Keratinocyte (primary cell): Measurements from ENCODE around the gene FAM83D. TPM values are rescaled to one million over a fixed set of nuclear protein-coding genes. Genes with fewer than 3 reads are reported as not detected.

ENCODE experiments used
- DNase-seq: peaks from one replicate; pipeline ENCODE4 v3.0.0-alpha.2; 2011; ENCODE audit warnings: low read depth, missing footprints, low spot score
- FAIRE-seq: peaks from 2 replicates; lab custom pipeline; 2011; peaks lifted over from hg19 to GRCh38; lab: Jason Lieb, UNC
- H2AFZ ChIP-seq: 2 replicates; pipeline ENCODE4 v1.6.0; 2012; ENCODE audit warnings: low read length, control low read depth, inconsistent platforms; ENCODE audit not compliant: control insufficient read depth
- H3K27ac ChIP-seq: 2 replicates; pipeline ENCODE4 v1.5.1; 2011; ENCODE audit warnings: low read length; ENCODE audit not compliant: control insufficient read depth, insufficient read depth
- H3K27me3 ChIP-seq: 3 replicates; pipeline ENCODE4 v1.6.0; 2011; ENCODE audit warnings: low read length; ENCODE audit not compliant: control insufficient read depth, insufficient read depth; ENCODE audit errors: extremely low read depth
- H3K36me3 ChIP-seq, 2 experiments: 2 replicates in 1 of 2; 3 replicates in 1 of 2; pipeline ENCODE4 v1.5.1; 2011; ENCODE audit warnings: low read length in 2 of 2, mild to moderate bottlenecking in 1 of 2; ENCODE audit not compliant: control insufficient read depth in 2 of 2, insufficient read depth in 2 of 2; ENCODE audit errors: extremely low read depth in 1 of 2
- H3K4me1 ChIP-seq: 3 replicates; pipeline ENCODE4 v1.5.1; 2011; ENCODE audit warnings: low read length; ENCODE audit not compliant: control insufficient read depth, insufficient read depth; ENCODE audit errors: extremely low read depth
- H3K4me2 ChIP-seq: 3 replicates; pipeline ENCODE4 v1.6.0; 2011; ENCODE audit warnings: low read depth, low read length; ENCODE audit not compliant: control insufficient read depth, insufficient read depth; ENCODE audit errors: extremely low read depth
- H3K4me3 ChIP-seq, 3 experiments: fragments of 200-600 bp in 1 of 3; sonication (generic) in 1 of 3; 2 replicates in 2 of 3; 3 replicates in 1 of 3; pipeline ENCODE4 v1.5.1; 2011 to 2016; ENCODE audit warnings: low read length in 3 of 3, mild to moderate bottlenecking in 3 of 3, control low read depth in 2 of 3, inconsistent platforms in 1 of 3, low read depth in 1 of 3, mixed read lengths in 1 of 3, mixed run types in 1 of 3, moderate library complexity in 1 of 3; ENCODE audit not compliant: control insufficient read depth in 2 of 3, insufficient read depth in 2 of 3; ENCODE audit errors: extremely low read depth in 1 of 3
- H3K79me2 ChIP-seq: 2 replicates; pipeline ENCODE4 v1.6.0; 2012; ENCODE audit warnings: low read length; ENCODE audit not compliant: control insufficient read depth, insufficient read depth
- H3K9ac ChIP-seq: 3 replicates; pipeline ENCODE4 v1.6.0; 2011; ENCODE audit warnings: low read length; ENCODE audit not compliant: control insufficient read depth, insufficient read depth; ENCODE audit errors: extremely low read depth
- H3K9me1 ChIP-seq: 3 replicates; pipeline ENCODE4 v1.6.0; 2011; ENCODE audit warnings: low read length; ENCODE audit not compliant: control insufficient read depth, insufficient read depth; ENCODE audit errors: extremely low read depth
- H3K9me3 ChIP-seq: 2 replicates; pipeline ENCODE4 v1.5.1; 2012; ENCODE audit warnings: low read depth, low read length; ENCODE audit not compliant: control insufficient read depth
- H4K20me1 ChIP-seq: 3 replicates; pipeline ENCODE4 v1.6.0; 2011; ENCODE audit warnings: low read length; ENCODE audit not compliant: control insufficient read depth, insufficient read depth; ENCODE audit errors: extremely low read depth
- CTCF ChIP-seq, 3 experiments: IDR thresholded peaks in 1 of 3; conservative IDR thresholded peaks in 1 of 3; optimal IDR thresholded peaks in 1 of 3; 2 replicates in 2 of 3; 3 replicates in 1 of 3; pipeline versions ENCODE3 to v1.5.1; 2011; ENCODE audit warnings: low read length in 3 of 3, mild to moderate bottlenecking in 3 of 3, moderate library complexity in 2 of 3, control low read depth in 1 of 3, inconsistent platforms in 1 of 3; ENCODE audit not compliant: insufficient read depth in 2 of 3; ENCODE audit errors: extremely low read depth in 1 of 3
- EZH2 ChIP-seq: IDR thresholded peaks from one replicate; pipeline ENCODE4 v1.6.1; 2012; ENCODE audit warnings: inconsistent platforms, mild to moderate bottlenecking, low read length, moderate library complexity
- dilution Hi-C: fragments of 300-500 bp; cut with MboI; formaldehyde crosslinking; loops from one replicate; pipeline ENCODE4 v1.7.0; 2020; ENCODE audit warnings: low sequenced_read_pairs; ENCODE audit not compliant: extremely low pct_ligation_motif_present
- polyA plus RNA-seq, 5 experiments: library from polyadenylated mRNA; depleted of rRNA in 3 of 5; stranded (reverse) in 3 of 5; stranded (forward) in 1 of 5; unstranded in 1 of 5; fragments of >200 nt; gene quantifications; 1 replicate in 1 of 5; 2 replicates in 3 of 5; 3 replicates in 1 of 5; pipeline versions ENCODE4 v1.2.1 to v1.2.3, GENCODE V29; 2011 to 2012; ENCODE audit warnings: missing spikeins in 2 of 5, low read depth in 1 of 5, low replicate concordance in 1 of 5

FAM83D gene
- polyA plus RNA-seq, 1 donor (not counting 4 experiments of a cell fraction or from before 2014, with no cell fraction given): 32.1 TPM

GRCh38 chr20:38900606-38901005 lies 25.6 kb upstream of the FAM83D start:
- no peaks in the 10 kb centered on the region for H3K36me3 ChIP-seq
- H3K79me2 ChIP-seq: no peaks in the 10 kb centered on the region
- no peak for DNase-seq
- H3K4me2 ChIP-seq: no peak overlapping the region
- no peaks in the 10 kb centered on the region for H3K9me3 ChIP-seq
- TF ChIP-seq EZH2 (no peak), CTCF (optimal IDR thresholded peaks at IDR 0.05 in 1 of 3, IDR thresholded peaks at IDR 0.05 in 1 of 3, conservative IDR thresholded peaks at IDR 0.05 in 1 of 3; ENCODE audit: extremely low read depth in 1 of 3, insufficient read depth in 2 of 3, low read length in 3 of 3) (no peak)
- H3K9me1 ChIP-seq: no peaks in the 10 kb centered on the region
- no peaks in the 10 kb centered on the region for H4K20me1 ChIP-seq
- H3K4me3 ChIP-seq: no peak overlapping the region
- dilution Hi-C loops: no loop called here
- no peak overlapping the region for H3K27ac ChIP-seq
- FAIRE-seq: no peak
- no peak overlapping the region for H2AFZ ChIP-seq
- H3K27me3 ChIP-seq: no peaks in the 10 kb centered on the region
- H3K4me1 ChIP-seq: no peaks in the 10 kb centered on the region
- no peak overlapping the region for H3K9ac ChIP-seq

GRCh38 chr20:38902601-38903000 lies 23.6 kb upstream of the FAM83D start:
- H3K4me1 ChIP-seq: no peaks in the 10 kb centered on the region
- TF ChIP-seq EZH2 (no peak), CTCF (optimal IDR thresholded peaks at IDR 0.05 in 1 of 3, IDR thresholded peaks at IDR 0.05 in 1 of 3, conservative IDR thresholded peaks at IDR 0.05 in 1 of 3; ENCODE audit: extremely low read depth in 1 of 3, insufficient read depth in 2 of 3, low read length in 3 of 3) (no peak)
- no peaks in the 10 kb centered on the region for H3K36me3 ChIP-seq
- dilution Hi-C loops: no loop called here
- H2AFZ ChIP-seq: no peak overlapping the region
- peaks cover 3% of the 10 kb centered on the region for H3K27me3 ChIP-seq
- DNase-seq (no peak), FAIRE-seq (no peak)
- no peak overlapping the region for H3K4me2 ChIP-seq
- H3K9ac ChIP-seq: no peak overlapping the region
- H4K20me1 ChIP-seq: no peaks in the 10 kb centered on the region
- H3K27ac ChIP-seq: no peak overlapping the region
- no peaks in the 10 kb centered on the region for H3K79me2 ChIP-seq
- H3K4me3 ChIP-seq: no peak overlapping the region
- H3K9me3 ChIP-seq: no peaks in the 10 kb centered on the region
- no peaks in the 10 kb centered on the region for H3K9me1 ChIP-seq
